Effector memory CD8-positive, alpha-beta T cell (primary cell): ENCODE measurements around the gene INTS6L.
"Not testable (repeated sequence)": the region's sequence is repeated elsewhere in the genome, so short reads cannot be mapped to it uniquely, and the experiment has no call there.

ENCODE experiments used
- ATAC-seq: fragments of 150-1000 bp; cut with Tn5 transposase; replicated peaks from 2 replicates; pipeline ENCODE4 v1.10.0; 2021; ENCODE audit warnings: mild to moderate bottlenecking, moderate library complexity
- DNase-seq, 3 experiments: peaks; one replicate each; pipeline ENCODE4 v3.0.0; 2021
- H3K27ac Mint-ChIP-seq, 2 donors: one replicate each; pipeline ENCODE4 v1.8.0; 2022; ENCODE audit warnings: mild to moderate bottlenecking in 2 of 2, mixed read lengths in 2 of 2, moderate library complexity in 2 of 2
- H3K27me3 Mint-ChIP-seq, 2 donors: one replicate each; pipeline ENCODE4 v1.8.0; 2022; ENCODE audit warnings: mixed read lengths in 2 of 2
- H3K36me3 Mint-ChIP-seq: one replicate; pipeline ENCODE4 v1.8.0; 2022; ENCODE audit warnings: mild to moderate bottlenecking, moderate library complexity, mixed read lengths; ENCODE audit not compliant: insufficient read depth
- H3K4me1 Mint-ChIP-seq, 2 donors: one replicate each; pipeline ENCODE4 v1.8.0; 2022; ENCODE audit warnings: low read depth in 2 of 2, mixed read lengths in 2 of 2
- H3K4me3 Mint-ChIP-seq, 2 donors: one replicate each; pipeline ENCODE4 v1.8.0; 2022; ENCODE audit warnings: mild to moderate bottlenecking in 2 of 2, mixed read lengths in 2 of 2, moderate library complexity in 2 of 2
- H3K9me3 Mint-ChIP-seq, 2 donors: one replicate each; pipeline ENCODE4 v1.8.0; 2022; ENCODE audit warnings: mixed read lengths in 2 of 2

Gene INTS6L

DNA sequence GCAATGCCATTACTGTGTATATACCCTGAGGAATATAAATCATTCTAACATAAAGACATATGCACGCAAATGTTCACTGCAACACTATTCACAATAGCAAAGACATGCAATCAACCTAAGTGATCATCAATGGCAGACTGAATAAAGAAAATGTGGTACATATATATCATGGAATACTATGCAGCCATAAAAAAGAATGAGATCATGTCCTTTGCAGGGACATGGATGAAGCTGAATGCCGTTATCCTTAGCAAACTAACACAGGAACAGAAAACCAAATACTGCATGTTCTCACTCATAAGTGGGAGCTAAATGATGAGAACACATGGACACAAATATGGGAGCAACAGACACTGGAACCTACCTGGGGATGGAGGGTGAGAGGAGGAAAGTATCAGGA lies 73.6 kb downstream of the INTS6L start:
- not testable (repeated sequence) for H3K27ac Mint-ChIP-seq, H3K4me1 Mint-ChIP-seq, ATAC-seq, DNase-seq, H3K4me3 Mint-ChIP-seq, H3K27me3 Mint-ChIP-seq, H3K9me3 Mint-ChIP-seq, H3K36me3 Mint-ChIP-seq

DNA sequence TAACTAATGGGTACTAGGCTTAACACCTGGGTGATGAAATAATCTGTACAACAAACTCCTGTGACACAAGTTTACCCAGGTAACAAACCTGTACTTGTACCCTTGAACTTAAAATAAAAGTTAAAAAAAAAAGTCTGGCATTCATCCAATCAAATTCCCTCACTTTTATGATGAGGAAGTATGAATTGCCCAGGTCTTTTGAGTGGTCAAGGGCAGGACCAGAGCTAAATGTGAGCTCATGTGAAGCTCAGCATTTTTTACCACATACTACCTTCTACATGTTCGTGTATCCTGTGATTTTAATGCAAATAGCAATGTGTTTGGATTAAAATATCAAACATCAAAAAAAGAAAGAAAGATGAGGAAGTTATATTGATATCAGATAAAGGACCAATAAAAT lies 74.0 kb downstream of the INTS6L start:
- H3K4me3 Mint-ChIP-seq, H3K36me3 Mint-ChIP-seq, DNase-seq, H3K4me1 Mint-ChIP-seq, ATAC-seq, H3K9me3 Mint-ChIP-seq, H3K27ac Mint-ChIP-seq, H3K27me3 Mint-ChIP-seq: not testable (repeated sequence)

DNA sequence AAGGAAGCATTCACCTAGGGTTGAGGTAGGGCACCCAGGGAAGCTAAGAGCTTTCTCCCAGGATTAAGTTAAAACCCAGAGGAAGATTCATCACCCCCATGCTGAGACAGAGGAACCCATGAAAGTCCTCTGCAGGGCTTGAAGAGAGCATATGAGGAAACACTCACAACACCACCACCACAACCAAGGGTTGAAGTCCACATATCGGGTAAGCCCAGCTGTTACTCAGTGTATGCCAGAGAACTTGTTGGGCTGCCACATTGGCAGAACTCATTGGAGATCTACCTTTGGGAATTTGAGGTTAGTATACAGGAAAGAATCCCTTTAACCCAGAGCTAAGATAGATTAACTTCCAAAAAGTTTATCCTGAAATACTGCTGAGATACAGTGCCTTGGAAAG lies 75.1 kb downstream of the INTS6L start:
- H3K9me3 Mint-ChIP-seq = no peaks in the 10 kb centered on the region
- H3K27ac Mint-ChIP-seq = no peak overlapping the region
- no peak for DNase-seq
- H3K4me1 Mint-ChIP-seq = no peaks in the 10 kb centered on the region
- H3K36me3 Mint-ChIP-seq = no peaks in the 10 kb centered on the region
- H3K4me3 Mint-ChIP-seq = no peak overlapping the region
- no peak for ATAC-seq
- peaks cover under 1 to 7% of the 10 kb centered on the region in 2 donors for H3K27me3 Mint-ChIP-seq

DNA sequence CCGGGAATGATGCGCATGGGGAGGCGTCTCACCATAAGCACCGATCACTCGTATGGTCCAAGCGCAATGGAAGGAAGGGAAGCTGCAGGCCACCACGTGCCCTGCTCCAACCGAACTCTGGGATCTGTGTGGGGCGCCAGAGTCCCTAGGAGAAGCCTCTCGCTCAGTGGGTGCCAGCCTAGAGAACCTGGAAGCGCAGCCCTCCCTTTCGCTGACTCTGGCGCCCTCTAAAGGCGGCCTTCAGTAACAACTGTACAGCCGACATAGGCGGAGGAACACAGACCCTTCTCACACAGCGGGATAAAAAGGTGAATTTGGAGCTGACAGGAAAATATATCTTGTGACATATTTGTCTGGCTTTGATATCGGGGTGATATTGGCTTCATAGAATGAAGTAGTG lies 76.0 kb downstream of the INTS6L start:
- ATAC-seq (peak; percentile 46), DNase-seq (peak; percentile 17 to 29 (median 27))
- Mint-ChIP-seq H3K4me3 (no peak overlapping the region), H3K4me1 (no peaks in the 10 kb centered on the region), H3K36me3 (no peaks in the 10 kb centered on the region), H3K27me3 (peaks cover 0 to 7% of the 10 kb centered on the region in 2 donors), H3K9me3 (no peaks in the 10 kb centered on the region), H3K27ac (no peak overlapping the region)

- Mint-ChIP-seq H3K27me3 (peaks cover 16 to 27% of the 10 kb centered on the region in 2 donors), H3K4me1 (no peaks in the 10 kb centered on the region), H3K9me3 (no peaks in the 10 kb centered on the region), H3K4me3 (no peak overlapping the region), H3K27ac (no peak overlapping the region), H3K36me3 (no peaks in the 10 kb centered on the region)
- no peak for ATAC-seq
- DNase-seq = no peak
Observed at GRCh38 chrX:135605906-135606305, 85.4 kb downstream of the INTS6L start.

DNA sequence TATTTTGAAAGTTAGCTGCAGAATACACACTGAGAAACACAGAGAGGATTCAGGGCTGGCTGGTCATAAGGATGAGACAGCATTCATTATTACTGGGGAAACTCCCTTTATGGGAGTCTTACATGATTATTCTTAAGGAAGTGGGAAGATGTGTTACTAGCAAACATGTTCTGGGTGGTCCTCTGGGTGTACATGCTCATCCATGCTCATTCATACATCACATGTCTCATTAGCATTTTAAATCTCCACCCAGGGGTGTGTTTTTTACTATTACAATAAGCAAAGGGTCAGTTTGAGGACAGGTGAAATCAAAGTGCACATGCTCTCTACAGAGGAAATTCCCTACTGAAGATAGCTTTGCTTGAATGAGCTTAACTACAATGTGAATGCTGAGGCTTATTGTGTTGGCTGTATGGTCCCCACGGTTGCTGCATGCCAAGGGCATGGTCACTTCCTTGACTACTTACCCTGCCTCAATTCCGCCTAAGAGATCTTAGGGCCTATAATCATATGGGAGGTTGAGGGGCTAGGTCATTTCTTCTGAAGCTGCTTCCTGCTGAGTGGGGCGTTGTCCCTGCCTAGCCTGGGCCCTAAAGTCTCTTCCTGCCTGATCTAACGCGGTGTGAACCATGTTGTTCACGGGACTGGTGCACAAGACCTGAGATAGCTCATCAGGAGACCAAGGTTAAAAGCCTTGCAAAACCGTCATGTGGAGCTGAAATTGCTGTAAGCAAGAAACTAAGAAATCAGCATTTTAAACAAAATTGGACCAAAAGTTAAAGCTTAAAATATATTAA lies 104.1 kb downstream of the INTS6L start:
- not testable (repeated sequence) for H3K4me3 Mint-ChIP-seq, H3K4me1 Mint-ChIP-seq, H3K27me3 Mint-ChIP-seq, H3K27ac Mint-ChIP-seq, DNase-seq, ATAC-seq, H3K9me3 Mint-ChIP-seq, H3K36me3 Mint-ChIP-seq

DNA sequence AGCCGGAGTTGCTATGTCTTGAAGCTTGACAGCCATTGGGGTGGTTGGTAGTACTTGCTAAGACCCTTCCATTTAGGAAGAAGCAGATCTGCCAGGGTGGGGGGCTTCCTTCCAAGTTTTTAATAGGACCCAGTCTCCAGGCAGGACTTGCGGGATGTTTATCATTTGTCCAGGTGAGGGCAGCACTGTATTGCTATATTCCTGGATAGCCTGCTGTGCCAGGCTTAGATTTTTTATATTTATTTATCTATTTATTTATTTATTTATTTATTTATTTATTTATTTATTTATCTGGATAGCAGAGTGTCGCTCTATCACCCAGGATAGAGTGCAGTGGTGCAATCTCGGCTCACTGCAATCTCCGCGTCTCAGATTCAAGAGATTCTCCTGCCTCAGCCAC lies 105.5 kb downstream of the INTS6L start:
- Mint-ChIP-seq H3K4me1 (no peaks in the 10 kb centered on the region), H3K27me3 (no peaks in the 10 kb centered on the region), H3K27ac (no peak overlapping the region), H3K4me3 (no peak overlapping the region), H3K9me3 (no peaks in the 10 kb centered on the region), H3K36me3 (no peaks in the 10 kb centered on the region)
- DNase-seq = no peak
- no peak for ATAC-seq

- Mint-ChIP-seq H3K4me1 (no peaks in the 10 kb centered on the region), H3K27me3 (peaks cover 5 to 9% of the 10 kb centered on the region in 2 donors), H3K27ac (no peak overlapping the region), H3K9me3 (no peaks in the 10 kb centered on the region), H3K4me3 (no peak overlapping the region), H3K36me3 (no peaks in the 10 kb centered on the region)
- DNase-seq = no peak
- no peak for ATAC-seq
Observed at GRCh38 chrX:135629342-135629741, 108.9 kb downstream of the INTS6L start.
